HepG2 (cell line): Measurements from ENCODE around the gene LRRC17. TPM values are rescaled to one million over a fixed set of nuclear protein-coding genes. Genes with fewer than 3 reads are reported as not detected.

Experiments used
- ATAC-seq: fragments of 200-7000 bp; cut with Tn5 transposase; 3 replicates; pipeline ENCODE4 v1.9.1; 2020; ENCODE audit warnings: mild to moderate bottlenecking, moderate library complexity
- BruUV-seq: library from RNA; stranded (reverse); fragments of 400-500 nt; replicated peaks from 2 replicates; lab custom pipeline; 2021; lab: Mats Ljungman, UMichigan
- CTCF ChIA-PET: fragments of 300-600 bp; formaldehyde crosslinking; extraction: SDS; loops from one replicate; lab custom pipeline; 2021; ENCODE audit warnings: low total read pairs, inconsistent platforms, low intra/inter-chr PET ratio; lab: Yijun Ruan, JAX
- POLR2A ChIA-PET: fragments of 350-600 bp; sonication (Branson Sonifier 250); formaldehyde crosslinking; loops from one replicate; lab custom pipeline; 2020; ENCODE audit warnings: antibody characterized with exemption, inconsistent platforms; lab: Yijun Ruan, JAX
- DNase-seq: peaks from one replicate; pipeline ENCODE4 v3.0.0-alpha.2; 2015; ENCODE audit warnings: low spot score
- FAIRE-seq: peaks from 3 replicates; lab custom pipeline; 2011; peaks lifted over from hg19 to GRCh38; lab: Jason Lieb, UNC
- H2AFZ ChIP-seq: one replicate; pipeline ENCODE4 v1.6.1; 2011; ENCODE audit warnings: low read length, inconsistent platforms
- H3K27ac ChIP-seq: fragments of 300-600 bp; 3 replicates; pipeline ENCODE4 v1.8.0; 2011; ENCODE audit warnings: mixed run types, mild to moderate bottlenecking, mixed read lengths, low read length, inconsistent platforms; ENCODE audit not compliant: insufficient read depth; ENCODE audit errors: extremely low read length
- H3K27me3 ChIP-seq, 2 experiments: fragments of 200-600 bp in 1 of 2; 2 replicates in 1 of 2; 3 replicates in 1 of 2; pipeline versions ENCODE4 v1.6.0 to v1.8.0; 2011; ENCODE audit warnings: low read length in 2 of 2, mild to moderate bottlenecking in 2 of 2, moderate library complexity in 2 of 2, inconsistent platforms in 1 of 2; ENCODE audit not compliant: insufficient read depth in 2 of 2, control insufficient read depth in 1 of 2
- H3K36me3 ChIP-seq, 2 experiments: fragments of 200-600 bp in 1 of 2; replicated peaks in 1 of 2; 2 replicates in 1 of 2; 3 replicates in 1 of 2; pipeline versions ENCODE4 v1.5.1 to v1.8.0; 2011; ENCODE audit warnings: low read length in 2 of 2, inconsistent platforms in 1 of 2; ENCODE audit not compliant: insufficient read depth in 2 of 2, control insufficient read depth in 1 of 2
- H3K4me1 ChIP-seq: 2 replicates; pipeline ENCODE4 v1.5.1; 2012; ENCODE audit warnings: low read length, inconsistent platforms; ENCODE audit not compliant: insufficient read depth
- H3K4me2 ChIP-seq: 2 replicates; pipeline ENCODE4 v1.6.0; 2011; ENCODE audit warnings: low read depth, low read length, inconsistent platforms
- H3K4me3 ChIP-seq, 3 experiments: fragments of 200-600 bp in 1 of 3; sonication (generic), shearing (Covaris generic) in 1 of 3; replicated peaks in 1 of 3; 2 replicates each; pipeline ENCODE4 v1.5.1; 2011 to 2016; ENCODE audit warnings: low read length in 3 of 3, inconsistent platforms in 2 of 3, low read depth in 2 of 3, mild to moderate bottlenecking in 2 of 3, control low read depth in 1 of 3, mixed read lengths in 1 of 3; ENCODE audit not compliant: insufficient read depth in 1 of 3
- H3K79me2 ChIP-seq: one replicate; pipeline ENCODE4 v1.6.1; 2011; ENCODE audit warnings: low read length, inconsistent platforms; ENCODE audit not compliant: insufficient read depth
- H3K9ac ChIP-seq: 2 replicates; pipeline ENCODE4 v1.6.0; 2011; ENCODE audit warnings: mild to moderate bottlenecking, low read depth, low read length, inconsistent platforms; ENCODE audit not compliant: insufficient read depth
- H3K9me3 ChIP-seq: 2 replicates; pipeline ENCODE4 v1.5.1; 2012; ENCODE audit warnings: mild to moderate bottlenecking, low read length
- H4K20me1 ChIP-seq: 2 replicates; pipeline ENCODE4 v1.6.0; 2011; ENCODE audit warnings: inconsistent platforms, mild to moderate bottlenecking, low read length, moderate library complexity; ENCODE audit not compliant: insufficient read depth
- MYNN ChIP-seq: sonication (generic); formaldehyde crosslinking; IDR thresholded peaks from 2 replicates; pipeline ENCODE4 v1.4.0; 2020; ENCODE audit warnings: mild to moderate bottlenecking, low read depth, missing genetic modification reagents
- NFKBIZ ChIP-seq: IDR thresholded peaks from 2 replicates; pipeline ENCODE4 v1.6.1; 2018; ENCODE audit warnings: missing genetic modification reagents, missing compliant biosample characterization
- NFYB ChIP-seq: sonication (generic); formaldehyde crosslinking; IDR thresholded peaks from 2 replicates; pipeline ENCODE4 v1.4.0; 2020; ENCODE audit warnings: missing genetic modification reagents
- NFYC ChIP-seq: IDR thresholded peaks from 2 replicates; pipeline ENCODE4 v1.6.1; 2016; ENCODE audit warnings: missing genetic modification reagents, missing compliant biosample characterization
- NR2C2 ChIP-seq: sonication (generic); formaldehyde crosslinking; IDR thresholded peaks from 2 replicates; pipeline ENCODE4 v1.4.0; 2020; ENCODE audit warnings: missing genetic modification reagents, mild to moderate bottlenecking, moderate library complexity, borderline replicate concordance
- STAG1 ChIP-seq: sonication (generic); formaldehyde crosslinking; IDR thresholded peaks from 2 replicates; pipeline ENCODE4 v1.4.0; 2020; ENCODE audit warnings: missing genetic modification reagents
- ZBTB20 ChIP-seq: sonication (generic); formaldehyde crosslinking; IDR thresholded peaks from 2 replicates; pipeline ENCODE4 v1.8.1; 2023; ENCODE audit warnings: missing genetic modification reagents, low read depth, mild to moderate bottlenecking, borderline replicate concordance
- ZFP62 ChIP-seq: sonication (generic); formaldehyde crosslinking; IDR thresholded peaks from 2 replicates; pipeline ENCODE4 v1.4.0; 2020; ENCODE audit warnings: missing genetic modification reagents
- ZNF207 ChIP-seq: fragments of 450-650 bp; IDR thresholded peaks from 2 replicates; pipeline ENCODE4 v1.6.1; 2016; ENCODE audit warnings: antibody characterized with exemption, borderline replicate concordance
- WGBS: methylation state at CpG from one replicate; pipeline ENCODE4 v1.1.6; 2017; ENCODE audit warnings: low lambda C conversion rate; 5-methylcytosine and 5-hydroxymethylcytosine counted together
- in situ Hi-C: cut with HindIII; loops from 2 replicates; pipeline ENCODE4 v1.10.0; 2017; ENCODE audit warnings: low pct_unique_long_range_greater_than_20kb; ENCODE audit not compliant: extremely low pct_ligation_motif_present
- intact Hi-C: fragments of 100-400 bp; cut with micrococcal nuclease; formaldehyde crosslinking; loops from one replicate; pipeline ENCODE4 v1.10.0; 2022; ENCODE audit not compliant: unreplicated experiment
- polyA plus RNA-seq, 8 experiments: library from polyadenylated mRNA; depleted of rRNA in 3 of 8; stranded (reverse) in 7 of 8; unstranded in 1 of 8; fragments of >200 nt; fragmentation: Illumina TruSeq in 4 of 8; extraction: Trizol in 4 of 8; gene quantifications; 2 replicates each; pipeline versions ENCODE4 v1.2.1 to v1.2.3, GENCODE V29; 2011 to 2016; ENCODE audit warnings: low read depth in 4 of 8, missing spikeins in 1 of 8, mixed read lengths in 1 of 8; ENCODE audit not compliant: insufficient read depth in 1 of 8
- total RNA-seq, 5 experiments: library from RNA; depleted of rRNA; stranded (reverse); fragments of >200 nt; fragmentation: Illumina TruSeq; extraction: Trizol; gene quantifications; 2 replicates each; pipeline ENCODE4 v1.2.3, GENCODE V29; 2016; ENCODE audit warnings: low read depth in 1 of 5
- TF ChIP-seq, protein P1 (sequence below), 2 experiments: sonication (generic) in 1 of 2; formaldehyde crosslinking in 1 of 2; IDR thresholded peaks; 2 replicates each; pipeline versions ENCODE4 v1.5.1 to v1.6.1; 2011 to 2020; ENCODE audit warnings: borderline replicate concordance in 1 of 2, low read depth in 1 of 2, low read length in 1 of 2, mild to moderate bottlenecking in 1 of 2, missing genetic modification reagents in 1 of 2, moderate library complexity in 1 of 2
- TF ChIP-seq, protein P2 (sequence below): sonication (generic); formaldehyde crosslinking; IDR thresholded peaks from 2 replicates; pipeline ENCODE4 v1.9.0; 2022; ENCODE audit warnings: low read depth, missing genetic modification reagents
- TF ChIP-seq, protein P3 (sequence below): sonication (generic); formaldehyde crosslinking; IDR thresholded peaks from 2 replicates; pipeline ENCODE4 v1.4.0; 2020; ENCODE audit warnings: low read depth, mild to moderate bottlenecking, missing genetic modification reagents
- TF ChIP-seq, protein P4 (sequence below): sonication (generic); formaldehyde crosslinking; conservative IDR thresholded peaks from 2 replicates; pipeline ENCODE4 v1.5.0; 2020; ENCODE audit warnings: missing genetic modification reagents

The LRRC17 gene
- total and polyA plus RNA-seq, 2 of the 13 experiments (the other 11 are each of a cell fraction or from before 2014, with no cell fraction given), result 0.20 to 0.66 TPM

DNA sequence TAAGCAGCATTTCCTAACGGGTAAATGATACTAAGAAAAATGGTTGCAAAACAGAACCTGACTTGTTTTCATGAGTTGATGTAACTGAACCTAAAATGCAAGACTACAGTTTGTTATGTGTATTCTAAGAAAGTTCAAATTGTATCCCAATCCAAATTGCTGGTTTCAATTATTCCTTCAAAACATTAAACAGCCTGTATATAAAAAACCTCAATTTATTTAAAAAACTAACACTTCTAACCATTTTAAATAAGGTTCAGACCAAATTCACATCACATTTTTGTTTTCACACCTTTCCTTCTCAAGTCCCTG, 80.9 kb downstream of the LRRC17 start:
- intact Hi-C loops, result no loop called here
- TF ChIP-seq ZBTB20 (CRISPR knock-in tag) (no peak), MYNN (no peak)
- TF ChIP-seq, all 625 proteins: peak for 0
- Histone ChIP-seq H3K9ac (no peak overlapping the region), H3K36me3 (no peaks in the 10 kb centered on the region), H3K9me3 (no peaks in the 10 kb centered on the region), H3K4me1 (peaks cover 51% of the 10 kb centered on the region), H4K20me1 (no peaks in the 10 kb centered on the region), H3K27ac (no peak overlapping the region), H3K27me3 (no peaks in the 10 kb centered on the region), H2AFZ (no peak overlapping the region), H3K79me2 (no peaks in the 10 kb centered on the region), H3K4me2 (no peak overlapping the region), H3K4me3 (no peak overlapping the region)
- WGBS, result 0% methylated on average over 1 of the region's 1 CpG
- no TSS peak for BruUV-seq
- POLR2A ChIA-PET, result no interaction called here
- FAIRE-seq (no peak), DNase-seq (no peak), ATAC-seq (no peak)
- CTCF ChIA-PET, result no interaction called here
- in situ Hi-C loops, result no loop called here

DNA sequence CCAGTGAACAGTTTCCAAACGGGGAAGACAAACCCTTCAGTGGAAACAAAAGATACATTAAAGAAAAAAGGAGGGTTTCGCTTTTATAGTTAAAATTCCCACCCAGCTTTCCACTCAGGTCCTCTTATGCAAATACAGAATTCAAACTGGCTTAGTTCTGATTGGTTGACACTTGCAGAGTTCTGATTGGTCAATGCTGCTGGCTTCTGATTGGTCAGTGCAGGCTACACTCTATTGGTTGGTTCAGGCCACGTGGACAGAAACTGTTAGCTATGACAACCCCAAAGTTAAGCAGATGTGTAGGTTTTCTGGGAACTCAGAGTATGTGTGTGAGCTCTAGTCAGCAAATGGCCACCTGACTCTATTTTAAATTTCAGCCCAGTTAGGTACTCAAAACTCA, 81.8 kb downstream of the LRRC17 start:
- Histone ChIP-seq H3K4me1 (peaks cover 43% of the 10 kb centered on the region), H3K27ac (no peak overlapping the region), H3K9ac (no peak overlapping the region), H3K9me3 (no peaks in the 10 kb centered on the region), H3K36me3 (no peaks in the 10 kb centered on the region), H2AFZ (no peak overlapping the region), H3K27me3 (no peaks in the 10 kb centered on the region), H3K4me3 (no peak overlapping the region), H3K79me2 (no peaks in the 10 kb centered on the region), H3K4me2 (no peak overlapping the region), H4K20me1 (no peaks in the 10 kb centered on the region)
- no TSS peak for BruUV-seq
- in situ Hi-C loops (no loop called here), intact Hi-C loops (no loop called here)
- no peak for FAIRE-seq
- WGBS, result 33% methylated on average over 3 of the region's 3 CpGs
- POLR2A ChIA-PET, result no interaction called here
- ATAC-seq, result no peak
- no peak for DNase-seq
- CTCF ChIA-PET, result no interaction called here
- TF ChIP-seq NR2C2 (CRISPR knock-in tag) (no peak), ZFP62 (CRISPR knock-in tag) (no peak), NFKBIZ (CRISPR knock-in tag) (no peak), NFYC (CRISPR knock-in tag) (peak; percentile 65), STAG1 (CRISPR knock-in tag) (no peak), NFYB (CRISPR knock-in tag) (peak; percentile 47; the same call in 1 of the 2 replicates), ZNF207 (no peak)
- TF ChIP-seq, protein P1, sequence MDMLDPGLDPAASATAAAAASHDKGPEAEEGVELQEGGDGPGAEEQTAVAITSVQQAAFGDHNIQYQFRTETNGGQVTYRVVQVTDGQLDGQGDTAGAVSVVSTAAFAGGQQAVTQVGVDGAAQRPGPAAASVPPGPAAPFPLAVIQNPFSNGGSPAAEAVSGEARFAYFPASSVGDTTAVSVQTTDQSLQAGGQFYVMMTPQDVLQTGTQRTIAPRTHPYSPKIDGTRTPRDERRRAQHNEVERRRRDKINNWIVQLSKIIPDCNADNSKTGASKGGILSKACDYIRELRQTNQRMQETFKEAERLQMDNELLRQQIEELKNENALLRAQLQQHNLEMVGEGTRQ (IDR thresholded peaks at IDR 0.05; ENCODE audit: low read depth, low read length), result peak; percentile 7; the same call in 1 of the 2 replicates
- TF ChIP-seq, protein P1 (CRISPR knock-in tag; IDR thresholded peaks at IDR 0.05; ENCODE audit: borderline replicate concordance), result no peak
- TF ChIP-seq, protein P2, sequence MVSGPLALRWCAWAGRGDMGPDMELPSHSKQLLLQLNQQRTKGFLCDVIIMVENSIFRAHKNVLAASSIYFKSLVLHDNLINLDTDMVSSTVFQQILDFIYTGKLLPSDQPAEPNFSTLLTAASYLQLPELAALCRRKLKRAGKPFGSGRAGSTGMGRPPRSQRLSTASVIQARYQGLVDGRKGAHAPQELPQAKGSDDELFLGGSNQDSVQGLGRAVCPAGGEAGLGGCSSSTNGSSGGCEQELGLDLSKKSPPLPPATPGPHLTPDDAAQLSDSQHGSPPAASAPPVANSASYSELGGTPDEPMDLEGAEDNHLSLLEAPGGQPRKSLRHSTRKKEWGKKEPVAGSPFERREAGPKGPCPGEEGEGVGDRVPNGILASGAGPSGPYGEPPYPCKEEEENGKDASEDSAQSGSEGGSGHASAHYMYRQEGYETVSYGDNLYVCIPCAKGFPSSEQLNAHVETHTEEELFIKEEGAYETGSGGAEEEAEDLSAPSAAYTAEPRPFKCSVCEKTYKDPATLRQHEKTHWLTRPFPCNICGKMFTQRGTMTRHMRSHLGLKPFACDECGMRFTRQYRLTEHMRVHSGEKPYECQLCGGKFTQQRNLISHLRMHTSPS (CRISPR knock-in tag), result no peak
- TF ChIP-seq, protein P3, sequence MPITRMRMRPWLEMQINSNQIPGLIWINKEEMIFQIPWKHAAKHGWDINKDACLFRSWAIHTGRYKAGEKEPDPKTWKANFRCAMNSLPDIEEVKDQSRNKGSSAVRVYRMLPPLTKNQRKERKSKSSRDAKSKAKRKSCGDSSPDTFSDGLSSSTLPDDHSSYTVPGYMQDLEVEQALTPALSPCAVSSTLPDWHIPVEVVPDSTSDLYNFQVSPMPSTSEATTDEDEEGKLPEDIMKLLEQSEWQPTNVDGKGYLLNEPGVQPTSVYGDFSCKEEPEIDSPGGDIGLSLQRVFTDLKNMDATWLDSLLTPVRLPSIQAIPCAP (CRISPR knock-in tag), result no peak
- TF ChIP-seq, protein P4, sequence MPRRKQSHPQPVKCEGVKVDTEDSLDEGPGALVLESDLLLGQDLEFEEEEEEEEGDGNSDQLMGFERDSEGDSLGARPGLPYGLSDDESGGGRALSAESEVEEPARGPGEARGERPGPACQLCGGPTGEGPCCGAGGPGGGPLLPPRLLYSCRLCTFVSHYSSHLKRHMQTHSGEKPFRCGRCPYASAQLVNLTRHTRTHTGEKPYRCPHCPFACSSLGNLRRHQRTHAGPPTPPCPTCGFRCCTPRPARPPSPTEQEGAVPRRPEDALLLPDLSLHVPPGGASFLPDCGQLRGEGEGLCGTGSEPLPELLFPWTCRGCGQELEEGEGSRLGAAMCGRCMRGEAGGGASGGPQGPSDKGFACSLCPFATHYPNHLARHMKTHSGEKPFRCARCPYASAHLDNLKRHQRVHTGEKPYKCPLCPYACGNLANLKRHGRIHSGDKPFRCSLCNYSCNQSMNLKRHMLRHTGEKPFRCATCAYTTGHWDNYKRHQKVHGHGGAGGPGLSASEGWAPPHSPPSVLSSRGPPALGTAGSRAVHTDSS (CRISPR knock-in tag), result no peak
